ENCODE measurements around the gene TRAPPC6A.

DNA sequence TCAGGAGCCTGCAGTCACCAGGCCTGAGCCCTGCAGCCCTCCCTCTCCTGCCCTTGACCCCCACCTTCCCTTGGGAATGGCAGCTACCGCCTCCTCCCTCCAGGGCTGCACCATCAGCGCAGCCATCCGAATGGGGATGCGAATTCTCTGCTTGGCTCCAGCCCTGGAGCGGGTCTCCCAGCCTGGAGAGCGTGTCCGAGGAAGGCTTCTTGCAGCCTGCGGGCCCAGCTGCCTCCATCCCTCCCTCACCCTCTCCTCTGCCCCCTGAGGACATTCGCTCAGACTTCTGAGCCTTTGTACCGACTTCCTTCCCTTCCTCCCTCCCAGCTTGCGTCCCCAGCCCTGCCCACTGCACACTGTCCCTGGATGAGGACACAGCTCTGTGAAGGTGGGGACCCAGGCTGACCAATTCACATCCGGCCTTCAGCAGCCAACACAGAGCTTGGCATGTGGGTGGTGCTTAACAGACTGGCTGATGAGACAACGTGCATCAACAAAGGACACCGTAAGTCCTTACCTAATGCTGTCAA, 11.2 kb downstream of the TRAPPC6A start:
- TF ChIP-seq, protein P1, sequence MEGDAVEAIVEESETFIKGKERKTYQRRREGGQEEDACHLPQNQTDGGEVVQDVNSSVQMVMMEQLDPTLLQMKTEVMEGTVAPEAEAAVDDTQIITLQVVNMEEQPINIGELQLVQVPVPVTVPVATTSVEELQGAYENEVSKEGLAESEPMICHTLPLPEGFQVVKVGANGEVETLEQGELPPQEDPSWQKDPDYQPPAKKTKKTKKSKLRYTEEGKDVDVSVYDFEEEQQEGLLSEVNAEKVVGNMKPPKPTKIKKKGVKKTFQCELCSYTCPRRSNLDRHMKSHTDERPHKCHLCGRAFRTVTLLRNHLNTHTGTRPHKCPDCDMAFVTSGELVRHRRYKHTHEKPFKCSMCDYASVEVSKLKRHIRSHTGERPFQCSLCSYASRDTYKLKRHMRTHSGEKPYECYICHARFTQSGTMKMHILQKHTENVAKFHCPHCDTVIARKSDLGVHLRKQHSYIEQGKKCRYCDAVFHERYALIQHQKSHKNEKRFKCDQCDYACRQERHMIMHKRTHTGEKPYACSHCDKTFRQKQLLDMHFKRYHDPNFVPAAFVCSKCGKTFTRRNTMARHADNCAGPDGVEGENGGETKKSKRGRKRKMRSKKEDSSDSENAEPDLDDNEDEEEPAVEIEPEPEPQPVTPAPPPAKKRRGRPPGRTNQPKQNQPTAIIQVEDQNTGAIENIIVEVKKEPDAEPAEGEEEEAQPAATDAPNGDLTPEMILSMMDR (IDR thresholded peaks at IDR 0.05) = no peak
- TF ChIP-seq POLR2A (IDR thresholded peaks at IDR 0.05) = no peak
